ENCODE results near the gene LRRC3.
"Not testable (repeated sequence)": the region's sequence is repeated elsewhere in the genome, so short reads cannot be mapped to it uniquely, and the experiment has no call there.

The LRRC3 gene

GRCh38 chr21:44459712-44460440 lies 4.6 kb downstream of the LRRC3 start:
- DNase-seq = no peak

- DNase-seq = no peak
Observed at GRCh38 chr21:44460441-44460755, 5.1 kb downstream of the LRRC3 start.

- no peak for DNase-seq
Observed at GRCh38 chr21:44461005-44461404, 5.7 kb downstream of the LRRC3 start.

DNA sequence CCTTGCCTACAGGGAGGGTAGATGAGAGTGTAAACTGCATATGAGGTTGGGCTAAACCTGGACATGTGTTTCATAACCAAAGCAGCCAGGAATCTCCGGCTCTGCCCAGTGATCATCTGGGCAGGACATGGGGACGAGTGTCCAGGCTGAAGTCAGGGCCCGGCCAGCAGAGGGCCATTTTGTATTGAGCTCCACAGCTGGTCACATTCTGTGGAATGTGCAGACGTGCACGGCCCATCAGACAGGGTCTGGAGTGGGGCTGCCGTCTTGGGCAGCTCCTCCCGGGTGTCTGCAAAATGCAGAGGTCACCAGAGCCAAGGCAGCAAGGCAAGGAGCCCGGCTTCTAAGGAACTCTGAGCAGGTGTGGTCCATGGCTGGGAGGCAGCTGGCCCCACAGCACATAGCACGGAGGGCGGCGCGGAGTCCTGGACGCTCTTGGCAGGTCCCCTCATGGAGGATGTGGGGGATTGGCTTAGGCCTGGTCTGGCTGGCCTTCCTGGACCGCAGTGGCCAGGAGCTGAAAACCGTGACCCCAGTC lies 6.2 kb downstream of the LRRC3 start:
- no peak for DNase-seq

- DNase-seq = no peak
Observed at GRCh38 chr21:44462086-44462833, 7.0 kb downstream of the LRRC3 start.

DNA sequence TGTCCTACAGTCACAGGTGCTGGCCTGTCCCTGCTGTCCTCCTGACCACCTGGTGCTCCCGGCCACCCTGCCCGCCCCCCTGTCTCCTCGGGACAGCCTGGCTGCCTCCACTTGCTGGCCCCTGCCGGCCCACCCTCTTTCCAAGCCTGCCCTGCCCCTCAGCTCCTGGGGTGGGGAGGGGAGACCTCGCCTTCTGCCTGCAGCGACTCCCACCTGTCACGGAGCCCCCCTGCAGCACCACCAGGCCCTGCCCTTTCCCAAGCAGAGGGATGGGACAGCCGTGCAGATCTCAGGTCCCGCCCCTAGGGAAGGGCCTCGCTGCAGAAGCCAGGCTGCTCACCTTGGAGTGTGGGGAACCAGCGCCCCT lies 7.5 kb downstream of the LRRC3 start:
- DNase-seq = no peak

DNA sequence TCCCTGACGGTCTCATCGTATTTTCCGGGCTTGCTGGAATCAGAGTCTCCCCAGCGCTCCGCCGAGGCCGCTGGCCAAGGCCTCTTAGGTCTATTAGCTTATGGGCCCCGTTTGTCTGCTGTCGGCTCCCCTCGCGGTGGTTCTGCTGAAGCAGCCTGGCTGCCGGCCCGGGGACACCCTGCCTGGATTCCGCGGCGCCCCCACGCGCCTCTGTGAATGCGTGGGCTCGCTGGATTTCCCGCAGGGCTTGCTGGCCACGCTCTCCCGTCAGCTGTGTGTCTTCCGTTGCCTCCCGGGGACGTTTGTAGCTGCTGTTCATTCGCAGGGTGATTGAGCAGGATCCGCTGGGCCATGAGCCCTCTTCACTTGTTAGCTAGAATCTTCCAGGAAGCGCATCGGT lies 8.4 kb downstream of the LRRC3 start:
- DNase-seq = no peak

DNA sequence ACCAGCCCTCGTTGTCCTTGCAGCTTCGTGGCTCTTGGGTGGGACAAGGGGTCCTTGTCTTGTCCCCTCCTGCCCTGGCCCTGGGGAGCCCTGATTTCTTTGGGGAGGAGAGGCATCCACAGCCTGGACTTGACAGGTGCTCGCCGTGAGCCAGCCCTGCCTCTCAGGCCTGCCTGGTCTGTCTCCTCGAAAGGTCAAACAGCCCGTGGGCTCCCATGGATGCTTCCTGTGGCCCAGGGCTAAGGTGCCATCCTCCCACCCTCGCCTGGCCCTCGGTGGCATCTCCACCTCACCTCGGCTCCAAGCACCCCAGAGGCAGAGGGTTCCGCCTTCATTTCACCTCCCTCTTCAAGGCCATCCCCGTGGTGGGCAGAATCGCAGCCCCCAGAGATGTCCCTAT lies 9.0 kb downstream of the LRRC3 start:
- DNase-seq = no peak

DNA sequence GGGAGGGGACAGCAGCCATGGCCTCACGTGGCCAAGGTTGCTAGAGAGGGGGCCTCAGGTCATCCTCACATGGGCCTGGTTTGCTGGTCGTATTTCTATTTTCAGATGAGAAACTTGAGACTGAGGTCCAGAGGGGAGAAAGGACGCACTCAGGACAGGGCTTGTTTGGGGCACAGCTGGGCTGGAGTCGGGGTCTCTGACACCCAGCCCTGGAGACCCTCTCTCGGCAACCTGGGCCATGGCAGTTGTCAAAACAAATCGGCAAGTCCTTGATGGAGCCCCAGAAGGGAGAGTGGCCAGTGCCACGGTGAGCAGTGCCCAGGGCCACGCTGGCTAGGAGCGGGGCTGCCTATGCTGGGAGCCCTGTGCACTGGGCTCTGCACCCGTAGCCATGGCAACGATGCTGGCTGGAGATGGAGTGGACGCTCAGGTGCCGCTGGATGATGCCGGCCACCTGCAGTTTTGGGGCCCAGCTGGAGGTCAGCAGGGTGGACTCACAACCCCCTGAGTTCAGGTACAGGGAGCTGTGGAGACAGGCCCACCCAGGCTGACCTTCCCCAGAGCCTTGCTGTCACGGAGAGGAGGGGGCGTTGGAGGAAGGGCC lies 11.1 kb downstream of the LRRC3 start:
- no peak for DNase-seq

GRCh38 chr21:44466996-44467858 lies 11.9 kb downstream of the LRRC3 start:
- DNase-seq = no peak

DNA sequence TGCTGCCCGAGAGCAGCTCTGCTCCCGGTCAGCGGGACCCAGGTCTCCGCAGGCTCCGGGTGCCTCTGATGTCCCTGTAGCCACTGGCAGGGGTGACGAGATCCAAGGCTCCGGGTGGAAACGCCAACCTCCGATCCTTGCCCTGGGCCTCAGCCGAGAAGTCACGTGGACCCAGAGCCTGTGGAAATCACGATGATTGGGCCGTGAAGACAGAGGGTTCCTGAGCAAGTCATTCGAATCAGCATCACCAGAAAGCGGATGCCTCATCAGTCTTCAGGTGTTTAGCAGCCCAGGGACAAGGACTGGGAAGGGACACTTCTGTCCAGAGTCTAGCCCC lies 12.5 kb downstream of the LRRC3 start:
- DNase-seq = no peak

DNA sequence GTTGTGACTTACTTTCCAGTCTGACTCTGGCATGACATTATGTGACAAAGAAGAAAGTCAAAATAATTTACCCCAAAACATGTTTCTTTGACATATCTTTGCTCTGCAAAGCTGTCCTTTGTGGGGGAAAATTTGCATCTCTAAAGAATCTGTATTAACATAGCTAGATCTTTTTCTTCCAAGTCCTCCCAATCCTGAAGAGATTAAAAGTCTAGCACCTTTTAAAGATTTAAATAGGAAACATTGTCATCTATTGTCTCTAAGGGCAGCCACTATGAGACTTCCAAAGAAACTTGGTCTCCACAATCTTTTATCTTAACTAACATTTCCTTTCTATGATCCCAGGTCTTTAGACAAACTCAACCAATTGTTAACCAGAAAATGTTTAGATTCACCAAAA lies 16.0 kb downstream of the LRRC3 start:
- no peak for DNase-seq

- no peak for DNase-seq
Observed at GRCh38 chr21:44471996-44472395, 16.7 kb downstream of the LRRC3 start.

- no peak for DNase-seq
Observed at GRCh38 chr21:44473915-44474555, 18.7 kb downstream of the LRRC3 start.

- no peak for DNase-seq
Observed at GRCh38 chr21:44475266-44475845, 20.0 kb downstream of the LRRC3 start.

DNA sequence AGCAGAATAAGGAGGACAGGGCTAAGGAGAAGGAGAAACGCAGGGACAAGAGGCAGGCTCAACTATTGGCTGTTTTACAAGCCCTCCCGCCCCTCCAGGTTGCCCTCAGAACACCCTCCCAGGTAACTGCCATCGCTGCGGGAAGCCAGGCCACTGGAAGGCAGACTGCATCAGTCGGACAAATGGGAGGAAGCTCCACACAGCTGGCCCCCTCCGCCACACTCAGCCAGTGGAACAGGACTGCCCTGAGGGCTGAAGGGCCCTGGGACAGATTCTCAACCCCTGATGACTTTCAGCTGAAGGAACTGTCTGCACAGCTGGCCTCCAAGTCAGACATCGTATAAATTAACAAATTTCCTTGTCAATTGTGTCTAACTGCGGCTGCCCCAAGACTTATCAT lies 21.8 kb downstream of the LRRC3 start:
- DNase-seq = no peak

GRCh38 chr21:44477712-44478111 lies 22.4 kb downstream of the LRRC3 start:
- no peak for DNase-seq

- no peak for DNase-seq
Observed at GRCh38 chr21:44478124-44478800, 23.0 kb downstream of the LRRC3 start.

DNA sequence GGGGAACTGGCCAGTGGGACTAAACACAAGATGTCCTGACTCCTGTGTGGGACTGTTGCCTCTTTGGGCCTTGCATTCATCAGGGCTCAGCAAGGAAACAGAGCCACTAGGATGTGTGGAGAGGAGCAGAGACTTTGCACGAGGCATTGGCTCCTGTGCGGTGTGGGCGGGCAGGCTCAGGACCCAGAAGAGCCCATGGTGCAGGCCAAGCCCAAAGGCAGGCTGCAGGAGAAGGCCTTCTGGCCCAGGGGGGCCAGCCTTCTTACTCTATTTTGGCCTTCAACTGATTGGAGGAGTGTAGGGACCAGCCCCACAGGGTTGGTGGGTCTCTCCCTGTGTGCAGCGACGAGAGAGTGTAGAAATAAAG lies 23.5 kb downstream of the LRRC3 start:
- no peak for DNase-seq

- DNase-seq = not testable (repeated sequence)
Observed at GRCh38 chr21:44479556-44480199, 24.4 kb downstream of the LRRC3 start.
